WTC11 (cell line): Measurements from ENCODE around the gene S1PR5. TPM values are rescaled to one million over a fixed set of nuclear protein-coding genes. Genes with fewer than 3 reads are reported as not detected.

Experiments used
- ATAC-seq: fragments of 200-7000 bp; cut with Tn5 transposase; 2 replicates; pipeline ENCODE4 v1.10.0; 2021; ENCODE audit warnings: mild to moderate bottlenecking, moderate library complexity
- CTCF ChIA-PET: fragments of 300-600 bp; sonication (Branson Sonifier 250); formaldehyde crosslinking; loops from one replicate; lab custom pipeline; 2021; ENCODE audit warnings: antibody characterized with exemption; lab: Charles Lee
- POLR2A ChIA-PET: fragments of 350-600 bp; sonication (Branson Sonifier 250); formaldehyde crosslinking; loops from one replicate; lab custom pipeline; 2021; ENCODE audit warnings: antibody characterized with exemption; lab: Charles Lee
- DNase-seq: peaks from one replicate; pipeline ENCODE4 v3.0.0; 2021; ENCODE audit warnings: low spot score
- H3K27ac Mint-ChIP-seq: 2 replicates; pipeline ENCODE4 v1.8.0; 2021; ENCODE audit warnings: mixed read lengths
- H3K27me3 Mint-ChIP-seq: 2 replicates; pipeline ENCODE4 v1.8.0; 2021; ENCODE audit warnings: low read depth, mild to moderate bottlenecking, moderate library complexity, mixed read lengths
- H3K36me3 Mint-ChIP-seq: 2 replicates; pipeline ENCODE4 v1.8.0; 2021; ENCODE audit warnings: mixed read lengths
- H3K4me1 Mint-ChIP-seq: 2 replicates; pipeline ENCODE4 v1.8.0; 2022; ENCODE audit warnings: mixed read lengths
- H3K4me3 Mint-ChIP-seq: 2 replicates; pipeline ENCODE4 v1.8.0; 2021; ENCODE audit warnings: mild to moderate bottlenecking, moderate library complexity, mixed read lengths
- H3K9me3 Mint-ChIP-seq: 2 replicates; pipeline ENCODE4 v1.8.0; 2021; ENCODE audit warnings: mixed read lengths
- ATF1 ChIP-seq: sonication (generic); formaldehyde crosslinking; IDR thresholded peaks from 2 replicates; pipeline ENCODE4 v1.8.1; 2023; ENCODE audit warnings: mild to moderate bottlenecking, moderate library complexity, missing genetic modification reagents
- ATF3 ChIP-seq: sonication (generic); formaldehyde crosslinking; conservative IDR thresholded peaks from 2 replicates; pipeline ENCODE4 v1.8.1; 2022; ENCODE audit warnings: mild to moderate bottlenecking, missing genetic modification reagents
- CBFB ChIP-seq: sonication (generic); formaldehyde crosslinking; IDR thresholded peaks from 2 replicates; pipeline ENCODE4 v1.8.1; 2022; ENCODE audit warnings: mild to moderate bottlenecking, low read depth, missing genetic modification reagents
- CREB1 ChIP-seq: sonication (generic); formaldehyde crosslinking; IDR thresholded peaks from 2 replicates; pipeline ENCODE4 v1.8.0; 2023; ENCODE audit warnings: mild to moderate bottlenecking, missing genetic modification reagents
- E2F4 ChIP-seq: sonication (generic); formaldehyde crosslinking; IDR thresholded peaks from 2 replicates; pipeline ENCODE4 v1.8.1; 2022; ENCODE audit warnings: low read depth, mild to moderate bottlenecking, moderate library complexity, missing genetic modification reagents, borderline replicate concordance
- E2F5 ChIP-seq: sonication (generic); formaldehyde crosslinking; IDR thresholded peaks from 2 replicates; pipeline ENCODE4 v1.8.1; 2022; ENCODE audit warnings: mild to moderate bottlenecking, moderate library complexity, missing genetic modification reagents
- ESRRA ChIP-seq: sonication (generic); formaldehyde crosslinking; IDR thresholded peaks from 2 replicates; pipeline ENCODE4 v1.8.1; 2022; ENCODE audit warnings: mild to moderate bottlenecking, missing genetic modification reagents, borderline replicate concordance
- ETV6 ChIP-seq: sonication (generic); formaldehyde crosslinking; IDR thresholded peaks from 2 replicates; pipeline ENCODE4 v1.8.1; 2022; ENCODE audit warnings: mild to moderate bottlenecking, missing genetic modification reagents
- IRF1 ChIP-seq: sonication (generic); formaldehyde crosslinking; IDR thresholded peaks from 2 replicates; pipeline ENCODE4 v1.8.0; 2023; ENCODE audit warnings: missing genetic modification reagents
- NR1H2 ChIP-seq: sonication (generic); formaldehyde crosslinking; IDR thresholded peaks from 2 replicates; pipeline ENCODE4 v1.9.0; 2021; ENCODE audit warnings: mild to moderate bottlenecking, moderate library complexity, missing genetic modification reagents
- NR2C2 ChIP-seq: sonication (generic); formaldehyde crosslinking; IDR thresholded peaks from 2 replicates; pipeline ENCODE4 v1.8.0; 2022; ENCODE audit warnings: mild to moderate bottlenecking, missing genetic modification reagents
- RORB ChIP-seq: fragments of 250-450 bp; sonication (Bioruptor Pico); IDR thresholded peaks from 2 replicates; pipeline ENCODE4 v1.9.0; 2021; ENCODE audit warnings: mild to moderate bottlenecking
- SMAD4 ChIP-seq: sonication (generic); formaldehyde crosslinking; IDR thresholded peaks from 2 replicates; pipeline ENCODE4 v1.8.0; 2022; ENCODE audit warnings: mild to moderate bottlenecking, missing genetic modification reagents
- USF1 ChIP-seq: sonication (generic); formaldehyde crosslinking; IDR thresholded peaks from 2 replicates; pipeline ENCODE4 v1.8.0; 2022; ENCODE audit warnings: mild to moderate bottlenecking, missing genetic modification reagents
- USF2 ChIP-seq: sonication (generic); formaldehyde crosslinking; IDR thresholded peaks from 2 replicates; pipeline ENCODE4 v1.8.1; 2023; ENCODE audit warnings: mild to moderate bottlenecking, missing genetic modification reagents, moderate library complexity
- ZBTB43 ChIP-seq: sonication (generic); formaldehyde crosslinking; IDR thresholded peaks from 2 replicates; pipeline ENCODE4 v1.8.1; 2023; ENCODE audit warnings: mild to moderate bottlenecking, missing genetic modification reagents
- ZNF138 ChIP-seq: sonication (generic); formaldehyde crosslinking; conservative IDR thresholded peaks from 2 replicates; pipeline ENCODE4 v1.8.1; 2022; ENCODE audit warnings: mild to moderate bottlenecking, moderate library complexity, missing genetic modification reagents
- ZNF219 ChIP-seq: sonication (generic); formaldehyde crosslinking; IDR thresholded peaks from 2 replicates; pipeline ENCODE4 v1.8.0; 2023; ENCODE audit warnings: missing genetic modification reagents, mild to moderate bottlenecking, borderline replicate concordance
- ZNF425 ChIP-seq: fragments of 250-450 bp; sonication (Bioruptor Pico); conservative IDR thresholded peaks from 2 replicates; pipeline ENCODE4 v1.9.0; 2021; ENCODE audit warnings: mild to moderate bottlenecking
- ZNF532 ChIP-seq: fragments of 250-450 bp; sonication (Bioruptor Pico); IDR thresholded peaks from 2 replicates; pipeline ENCODE4 v1.9.0; 2021; ENCODE audit warnings: mild to moderate bottlenecking, borderline replicate concordance
- ZNF671 ChIP-seq: fragments of 250-450 bp; sonication (Bioruptor Pico); IDR thresholded peaks from 2 replicates; pipeline ENCODE4 v1.8.0; 2021; ENCODE audit warnings: mild to moderate bottlenecking
- total RNA-seq: library from RNA; stranded (reverse); gene quantifications from 3 replicates; pipeline ENCODE4 v1.2.3, GENCODE V29; 2021

S1PR5 gene
- total RNA-seq, 1 experiment from 2014 or later: 5.4 TPM

- TF ChIP-seq ZNF532 (no peak), ESRRA (CRISPR knock-in tag) (peak; percentile 75; the same call in 1 of the 2 replicates), ZNF425 (CRISPR knock-in tag) (no peak), USF2 (CRISPR knock-in tag) (no peak), ZBTB43 (CRISPR knock-in tag) (no peak; the same call in 1 of the 2 replicates), USF1 (CRISPR knock-in tag) (peak; percentile 37; the same call in 1 of the 2 replicates), ZNF671 (CRISPR knock-in tag) (no peak), ATF3 (no peak), NR1H2 (CRISPR knock-in tag) (no peak), RORB (CRISPR knock-in tag) (no peak), ZNF219 (CRISPR knock-in tag) (no peak), ETV6 (CRISPR knock-in tag) (no peak), SMAD4 (CRISPR knock-in tag) (0 out of 2 replicates have a peak, but pooled peaks have one; percentile 45)
Measured at GRCh38 chr19:10503002-10503789, 14.1 kb downstream of the S1PR5 start, which contains the start of gene KEAP1 (continued).

GRCh38 chr19:10502524-10503001 lies 14.7 kb downstream of the S1PR5 start:
- Mint-ChIP-seq H3K36me3 (peaks cover 12% of the 10 kb centered on the region), H3K9me3 (0 out of 2 replicates have a peak, but pooled peaks cover 3% of the 10 kb centered on the region), H3K27ac (no peak overlapping the region), H3K4me3 (peak overlapping the region; percentile 83), H3K4me1 (peaks cover 26% of the 10 kb centered on the region), H3K27me3 (0 out of 2 replicates have a peak, but pooled peaks cover 4% of the 10 kb centered on the region)
- CTCF ChIA-PET: interaction anchor here (0.6 kb wide), 2 partner anchors 27 to 50 kb away, joined by 4 to 6 read pairs; no protein-coding TSS in a partner anchor
- DNase-seq (peak; percentile 89), ATAC-seq (peak; percentile 67)
- POLR2A ChIA-PET: interaction anchor here (0.6 kb wide), 3 partner anchors 103 to 642 kb away, joined by 3 to 4 read pairs (median 3); no protein-coding TSS in a partner anchor
- no peak for TF ChIP-seq CBFB (CRISPR knock-in tag)
- TF ChIP-seq ZNF138: no peak
- TF ChIP-seq SMAD4 (CRISPR knock-in tag): no peak
- no peak for TF ChIP-seq NR2C2 (CRISPR knock-in tag)
- TF ChIP-seq IRF1: no peak
- TF ChIP-seq E2F5 (CRISPR knock-in tag): peak; percentile 64
- TF ChIP-seq ATF1: no peak; the same call in 1 of the 2 replicates
- no peak for TF ChIP-seq CREB1 (CRISPR knock-in tag)
- TF ChIP-seq E2F4 (CRISPR knock-in tag): 0 out of 2 replicates have a peak, but pooled peaks have one; percentile 56
